ENCODE measurements around the gene ZC3H7B.
"Not testable (repeated sequence)": the region's sequence is repeated elsewhere in the genome, so short reads cannot be mapped to it uniquely, and the experiment has no call there.

Gene ZC3H7B

DNA sequence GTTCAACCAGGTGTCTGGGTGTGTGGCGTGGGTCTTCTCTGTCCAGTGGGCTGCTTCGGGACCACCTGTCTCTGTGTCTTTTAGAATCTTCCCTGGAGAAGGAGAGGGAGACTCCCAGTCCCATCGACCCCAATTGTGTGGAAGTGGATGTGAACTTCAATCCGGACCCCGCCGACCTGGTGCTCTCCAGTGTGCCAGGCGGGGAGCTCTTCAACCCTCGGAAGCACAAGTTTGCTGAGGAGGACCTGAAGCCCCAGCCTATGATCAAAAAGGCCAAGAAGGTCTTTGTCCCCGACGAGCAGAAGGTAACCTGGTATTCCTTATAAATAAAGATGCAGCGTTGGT is 92.7 kb downstream of the ZC3H7B start:
- DNase-seq, result no peak

DNA sequence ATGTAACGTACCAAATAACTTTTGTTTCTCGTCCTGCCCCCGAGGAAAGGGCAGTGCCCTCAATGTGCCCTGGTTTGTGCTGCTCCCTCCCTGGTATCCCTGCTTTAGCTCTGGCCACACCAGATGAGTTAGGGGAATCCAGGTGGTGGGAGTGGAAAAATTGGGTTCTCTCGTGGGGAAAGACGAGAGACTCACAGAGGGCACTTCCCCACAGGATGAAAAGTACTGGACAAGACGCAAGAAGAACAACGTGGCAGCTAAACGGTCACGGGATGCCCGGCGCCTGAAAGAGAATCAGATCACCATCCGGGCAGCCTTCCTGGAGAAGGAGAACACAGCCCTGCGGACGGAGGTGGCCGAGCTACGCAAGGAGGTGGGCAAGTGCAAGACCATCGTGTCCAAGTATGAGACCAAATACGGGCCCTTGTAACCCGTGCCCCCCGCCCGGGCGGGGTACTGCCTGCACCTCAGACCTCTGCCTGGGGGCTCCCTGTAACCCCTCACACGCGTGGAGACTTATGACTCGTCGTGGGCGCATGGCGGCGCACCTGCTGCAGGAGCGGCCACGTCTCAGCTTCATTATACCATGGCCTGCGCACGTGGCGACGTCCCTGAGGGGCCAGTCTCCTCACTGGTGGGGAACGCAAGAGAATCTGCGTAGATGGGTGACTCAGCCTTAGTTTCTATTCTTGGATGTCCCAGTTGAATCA is 94.4 kb downstream of the ZC3H7B start:
- no peak for DNase-seq

DNA sequence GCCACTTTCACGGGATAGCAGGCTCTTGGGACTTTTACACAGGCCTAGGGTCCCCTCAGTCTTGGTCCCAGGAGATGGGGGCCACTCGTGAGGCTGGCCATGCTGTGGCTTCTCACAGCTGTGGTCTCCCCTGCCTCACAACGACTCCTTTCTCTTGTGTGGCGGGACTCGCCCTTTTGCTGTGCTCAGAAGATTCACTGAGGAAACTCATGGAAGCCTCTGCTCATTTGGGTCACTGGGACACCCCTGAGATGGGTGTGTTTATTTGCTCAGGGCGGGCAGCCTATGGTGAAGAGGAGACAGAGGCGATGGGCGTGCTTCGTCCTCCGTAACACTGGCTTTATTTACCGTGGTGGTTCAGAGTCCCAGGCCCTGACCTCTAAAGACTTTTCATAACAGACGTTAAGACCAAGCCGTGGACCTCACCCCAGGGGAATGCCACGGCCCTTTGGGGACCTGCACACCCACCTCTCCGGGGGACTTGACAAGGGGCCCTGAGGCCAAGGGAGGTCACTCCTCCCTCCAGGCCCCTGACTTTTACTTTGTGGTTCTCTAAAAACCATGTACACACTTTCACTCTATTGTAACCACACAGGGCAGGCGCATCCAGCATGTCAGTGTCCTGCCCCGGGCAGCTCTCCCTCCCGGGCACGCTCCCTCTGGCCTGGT is 96.0 kb downstream of the ZC3H7B start:
- DNase-seq, result no peak

DNA sequence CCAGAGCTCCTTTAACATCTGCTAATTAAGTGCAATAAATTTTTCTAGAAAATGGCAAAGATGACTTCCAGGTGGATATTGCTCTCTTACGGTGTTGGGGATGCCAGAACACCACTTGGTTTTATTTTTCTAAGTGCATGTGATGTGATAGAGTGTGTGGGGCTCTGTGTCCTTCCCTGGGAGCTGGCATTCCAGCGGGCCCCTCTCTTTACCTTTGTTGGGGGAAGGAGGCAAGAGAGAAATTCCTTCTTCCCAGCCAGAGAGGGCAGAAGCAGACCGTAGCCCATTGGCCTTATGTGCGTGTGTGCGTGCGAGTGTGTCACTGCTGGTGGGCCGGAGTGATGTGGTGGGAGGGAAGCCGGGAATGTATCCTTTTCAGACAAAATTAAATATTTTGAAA is 97.6 kb downstream of the ZC3H7B start:
- DNase-seq, result no peak

DNA sequence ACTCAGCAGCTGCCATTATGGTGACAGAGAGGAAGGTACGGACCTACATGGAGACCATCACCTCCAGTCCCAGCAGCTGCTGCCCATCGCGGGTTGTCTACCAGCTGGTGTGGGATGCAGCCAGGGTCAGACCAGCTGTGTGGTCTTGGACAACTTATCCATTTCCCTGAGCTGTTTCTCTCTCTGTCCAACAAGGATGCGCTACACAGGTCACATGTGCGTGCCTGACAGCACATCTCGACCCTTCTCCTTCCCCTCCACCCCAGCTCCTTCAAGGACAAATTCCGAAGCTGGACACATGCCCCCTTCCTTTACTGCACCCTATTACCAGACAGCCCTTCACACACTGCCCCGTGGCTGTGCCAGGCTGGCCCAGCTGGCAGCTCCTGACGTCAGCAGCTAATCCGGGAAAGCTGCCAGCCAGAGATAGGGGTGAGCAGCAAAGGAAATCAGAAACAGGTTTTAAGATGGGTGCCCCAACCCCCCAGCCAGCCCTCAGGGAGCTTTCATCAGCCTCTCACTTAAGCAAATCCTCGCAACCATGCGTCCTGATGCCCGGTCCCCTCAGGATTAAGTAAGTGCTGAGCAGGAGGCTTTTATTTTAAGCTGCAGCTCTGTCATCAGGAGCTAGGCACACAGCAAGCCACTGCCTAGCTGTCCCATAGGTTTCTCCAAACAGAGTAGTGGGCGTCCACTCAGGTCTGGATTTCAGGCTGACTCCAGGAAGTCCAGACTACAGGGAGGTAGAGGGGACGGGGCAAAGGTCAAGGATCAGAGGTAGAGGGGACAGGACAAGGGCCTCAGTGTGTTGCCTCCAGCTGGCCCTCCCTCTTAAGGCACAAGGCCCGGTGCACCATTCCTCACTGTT is 100.7 kb downstream of the ZC3H7B start:
- no peak for DNase-seq

DNA sequence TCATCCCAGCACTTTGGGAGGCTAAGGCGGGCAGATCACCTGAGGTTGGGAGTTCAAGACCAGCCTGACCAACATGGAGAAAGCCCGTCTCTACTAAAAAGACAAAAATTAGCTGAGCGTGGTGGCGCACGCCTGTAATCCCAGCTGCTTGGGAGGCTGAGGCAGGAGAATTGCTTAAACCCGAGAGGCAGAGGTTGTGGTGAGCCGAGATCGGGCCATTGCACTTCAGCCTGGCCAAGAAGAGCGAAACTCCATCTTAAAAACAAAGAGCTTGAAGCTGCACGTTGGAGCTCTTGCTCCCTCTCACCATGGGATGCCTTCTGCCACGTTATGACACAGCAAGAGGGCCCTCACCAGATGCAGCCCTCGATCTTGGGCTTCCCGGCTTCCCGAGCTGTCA is 101.5 kb downstream of the ZC3H7B start:
- DNase-seq, result not testable (repeated sequence)

DNA sequence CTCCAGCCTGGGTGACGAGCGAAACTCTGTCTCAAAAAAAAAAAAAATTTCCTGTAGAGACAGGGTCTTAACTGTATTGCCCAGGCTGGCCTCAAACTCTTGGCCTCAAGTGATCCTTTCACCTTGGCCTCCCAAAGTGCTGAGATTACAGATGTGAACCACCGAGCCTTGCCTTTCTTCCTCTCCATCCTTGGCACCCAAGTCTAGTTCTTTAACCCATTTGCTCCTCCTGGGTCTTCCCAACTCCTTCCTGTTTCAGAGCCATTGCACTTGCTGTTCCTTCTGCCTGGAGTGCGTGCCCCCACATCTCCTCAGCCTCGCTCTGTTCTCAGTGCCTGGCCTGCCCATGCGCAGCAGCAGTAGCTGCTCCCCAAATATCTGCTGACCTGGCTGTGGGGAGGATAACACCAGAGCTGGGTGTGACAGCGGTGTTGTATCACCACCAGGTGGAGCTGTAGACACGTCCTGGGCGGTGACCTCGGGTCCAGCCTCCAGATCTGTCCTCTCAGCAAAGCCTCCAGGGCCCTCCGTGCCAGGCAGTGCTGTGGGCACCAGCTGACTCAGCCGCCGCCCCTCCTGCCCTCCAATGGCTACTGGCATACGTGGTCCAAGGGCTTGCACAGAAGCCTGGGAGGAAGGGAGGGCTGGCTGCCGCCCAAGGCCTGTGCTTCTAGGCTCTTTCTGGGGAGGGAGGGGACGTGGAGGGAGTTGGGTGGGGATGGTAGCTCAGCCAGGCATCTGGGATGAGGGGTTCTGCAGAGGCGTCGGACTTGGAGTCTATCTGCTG is 102.4 kb downstream of the ZC3H7B start:
- DNase-seq, result peak; percentile 91

DNA sequence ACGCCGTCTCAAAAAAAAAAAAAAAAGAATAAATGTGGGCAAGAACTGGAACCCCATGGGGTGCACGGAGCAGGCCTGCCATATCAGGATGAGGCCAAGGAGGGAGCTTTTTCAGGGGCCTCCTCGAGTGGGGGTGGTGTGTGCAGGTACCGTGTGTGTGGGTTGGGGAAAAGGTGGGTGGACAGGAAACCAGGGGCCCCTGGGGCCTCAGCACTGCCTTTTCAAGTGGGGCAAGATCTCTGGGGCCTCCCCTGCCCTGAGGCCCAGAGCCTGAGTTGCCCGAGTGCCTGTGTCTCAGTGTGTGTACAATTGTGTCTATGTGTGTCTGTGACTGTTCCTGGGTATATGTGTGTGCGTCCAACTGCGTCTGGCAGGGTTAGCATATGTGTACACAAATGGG is 104.3 kb downstream of the ZC3H7B start:
- no peak for DNase-seq

DNA sequence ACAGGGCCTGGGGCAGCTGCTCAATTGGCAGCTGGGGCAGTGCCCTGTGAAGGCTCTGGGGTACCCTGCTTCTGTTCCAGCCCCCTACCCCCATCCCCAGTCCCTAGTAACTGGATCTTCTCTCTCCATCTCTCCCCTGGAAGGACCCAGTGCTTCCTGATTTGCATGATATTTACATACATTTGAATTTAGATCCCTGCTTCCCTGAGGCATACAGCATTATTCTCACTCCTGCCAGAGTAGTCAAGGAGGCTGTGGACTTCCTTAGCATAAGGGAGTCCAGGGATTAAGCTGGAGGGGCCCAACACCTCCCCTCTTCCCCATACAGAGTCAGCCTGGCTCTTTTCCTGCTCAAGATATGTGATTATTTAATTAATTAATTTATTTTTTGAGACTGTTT is 105.1 kb downstream of the ZC3H7B start:
- no peak for DNase-seq

DNA sequence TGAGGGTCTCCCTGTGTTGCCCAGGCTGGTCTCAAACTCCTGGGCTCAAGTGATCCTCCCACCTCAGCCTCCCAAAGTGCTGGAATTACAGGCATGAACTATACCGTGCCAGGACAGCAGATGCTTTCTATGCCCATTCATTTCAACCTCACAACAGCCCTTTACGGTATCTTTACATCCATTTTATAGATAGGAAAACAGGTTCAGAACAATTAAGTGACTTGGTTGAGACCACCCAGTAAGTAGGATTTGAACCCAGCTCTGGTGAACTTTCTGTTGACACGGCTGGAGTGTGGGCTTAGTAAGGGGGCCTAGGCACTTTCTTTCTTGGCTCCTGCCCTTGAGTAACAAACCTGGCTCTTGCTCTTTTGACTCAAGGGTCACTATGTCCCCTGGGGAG is 106.1 kb downstream of the ZC3H7B start:
- DNase-seq, result no peak

DNA sequence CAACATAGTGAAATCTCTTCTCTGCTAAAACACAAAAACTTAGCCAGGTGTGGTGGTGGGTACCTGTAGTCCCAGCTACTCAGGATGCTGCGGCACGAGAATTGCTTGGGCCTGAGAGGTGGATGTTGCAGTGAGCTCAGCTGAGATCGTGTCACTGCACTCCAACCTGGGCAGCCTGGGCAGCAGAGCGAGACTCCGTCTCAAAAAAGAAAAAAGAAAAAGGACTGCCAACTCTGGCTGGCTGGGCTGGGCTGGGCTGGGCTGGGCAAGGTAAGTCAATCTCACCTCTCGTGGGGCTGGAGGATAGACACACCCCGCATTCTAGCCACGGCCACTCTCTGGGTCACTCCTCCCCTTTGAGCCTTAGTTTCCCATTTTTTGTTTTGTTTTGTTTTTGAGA is 107.3 kb downstream of the ZC3H7B start:
- no peak for DNase-seq

Data from suppressor macrophage treated with lipopolysaccharide for 4 hours (primary cell).